Measurements from ENCODE around the gene RERE.
A peak's percentile ranks its signal among the peaks of the same experiment; 100 is the strongest.

RERE gene

DNA sequence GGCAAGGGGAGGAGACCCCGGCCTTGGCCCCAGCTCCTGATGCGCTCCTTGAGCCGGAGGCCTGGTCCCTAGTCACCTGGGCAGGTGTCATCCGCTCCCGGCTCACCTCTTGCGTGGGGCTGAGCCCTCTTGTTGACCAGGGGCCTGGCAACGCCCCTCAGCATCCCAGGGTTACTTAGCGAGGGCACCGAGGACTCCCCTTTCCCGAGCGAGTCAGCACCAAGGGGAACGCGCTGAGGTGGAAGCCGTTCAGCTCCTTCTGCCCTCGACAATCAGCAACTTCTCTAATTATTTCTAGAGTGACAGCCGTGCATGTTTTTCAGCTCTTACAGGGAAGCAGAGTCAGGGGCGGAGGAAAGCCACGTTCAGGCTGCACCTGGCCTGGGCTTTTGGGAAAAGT lies 499.0 kb downstream of the RERE start:
- in situ Hi-C loops (cut with HindIII; ENCODE audit: low sequenced_read_pairs): no loop called here
- peak overlapping the region; percentile 56 for H3K4me3 ChIP-seq (ENCODE audit: low read depth, low read length)
- DNase-seq (ENCODE audit: low read depth): no peak
- TF ChIP-seq, protein P1, sequence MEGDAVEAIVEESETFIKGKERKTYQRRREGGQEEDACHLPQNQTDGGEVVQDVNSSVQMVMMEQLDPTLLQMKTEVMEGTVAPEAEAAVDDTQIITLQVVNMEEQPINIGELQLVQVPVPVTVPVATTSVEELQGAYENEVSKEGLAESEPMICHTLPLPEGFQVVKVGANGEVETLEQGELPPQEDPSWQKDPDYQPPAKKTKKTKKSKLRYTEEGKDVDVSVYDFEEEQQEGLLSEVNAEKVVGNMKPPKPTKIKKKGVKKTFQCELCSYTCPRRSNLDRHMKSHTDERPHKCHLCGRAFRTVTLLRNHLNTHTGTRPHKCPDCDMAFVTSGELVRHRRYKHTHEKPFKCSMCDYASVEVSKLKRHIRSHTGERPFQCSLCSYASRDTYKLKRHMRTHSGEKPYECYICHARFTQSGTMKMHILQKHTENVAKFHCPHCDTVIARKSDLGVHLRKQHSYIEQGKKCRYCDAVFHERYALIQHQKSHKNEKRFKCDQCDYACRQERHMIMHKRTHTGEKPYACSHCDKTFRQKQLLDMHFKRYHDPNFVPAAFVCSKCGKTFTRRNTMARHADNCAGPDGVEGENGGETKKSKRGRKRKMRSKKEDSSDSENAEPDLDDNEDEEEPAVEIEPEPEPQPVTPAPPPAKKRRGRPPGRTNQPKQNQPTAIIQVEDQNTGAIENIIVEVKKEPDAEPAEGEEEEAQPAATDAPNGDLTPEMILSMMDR (IDR thresholded peaks at IDR 0.05; ENCODE audit: low read depth, low read length, missing control alignments): no peak

DNA sequence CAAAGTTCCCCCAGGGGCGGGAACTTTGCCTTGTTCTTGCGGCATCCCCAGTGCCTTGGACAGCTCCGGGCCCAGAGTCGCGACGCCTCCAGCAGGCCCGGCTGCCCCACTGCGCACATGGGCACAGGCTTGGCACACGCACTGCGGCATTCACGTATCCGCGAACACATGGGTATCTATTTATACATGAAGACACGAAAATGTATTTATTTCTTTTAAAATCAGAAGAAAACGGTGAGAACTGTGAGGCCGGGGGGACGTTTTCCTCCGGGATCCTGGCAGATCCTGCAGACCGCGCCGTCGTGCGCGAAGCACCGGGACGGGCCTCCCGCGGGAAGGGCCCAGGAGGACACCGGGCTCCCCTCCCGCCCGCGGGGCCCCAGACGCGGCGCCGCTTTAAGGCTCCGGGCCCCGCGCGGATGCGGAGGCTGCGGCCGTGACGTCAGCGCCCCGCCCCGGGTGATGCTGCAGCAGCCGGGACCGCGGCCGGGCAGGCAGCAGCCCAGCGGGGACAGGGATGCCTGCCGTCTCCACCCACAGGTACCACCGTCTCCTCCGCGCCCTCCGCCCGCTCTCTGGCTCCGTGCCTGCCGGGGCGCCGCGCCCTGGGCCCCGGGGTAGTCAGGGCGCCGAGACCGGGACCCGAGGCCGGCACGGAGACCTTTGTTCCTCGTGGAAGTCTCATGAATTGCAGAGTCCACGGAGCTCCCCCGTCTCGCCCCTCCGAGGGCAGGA lies 499.6 kb downstream of the RERE start, which contains the start of gene SLC45A1:
SLC45A1 (plus strand) TSS at position 468 of the 735 bp plus-strand sequence. CDS start 6,216 bp downstream, outside the sequence.
- TF ChIP-seq, protein P1 (IDR thresholded peaks at IDR 0.05; ENCODE audit: low read depth, low read length, missing control alignments): no peak
- DNase-seq (ENCODE audit: low read depth): no peak
- peak within 1 kb of the TSS; percentile 56 for H3K4me3 ChIP-seq (ENCODE audit: low read depth, low read length)
- in situ Hi-C loops (cut with HindIII; ENCODE audit: low sequenced_read_pairs): no loop called here

DNA sequence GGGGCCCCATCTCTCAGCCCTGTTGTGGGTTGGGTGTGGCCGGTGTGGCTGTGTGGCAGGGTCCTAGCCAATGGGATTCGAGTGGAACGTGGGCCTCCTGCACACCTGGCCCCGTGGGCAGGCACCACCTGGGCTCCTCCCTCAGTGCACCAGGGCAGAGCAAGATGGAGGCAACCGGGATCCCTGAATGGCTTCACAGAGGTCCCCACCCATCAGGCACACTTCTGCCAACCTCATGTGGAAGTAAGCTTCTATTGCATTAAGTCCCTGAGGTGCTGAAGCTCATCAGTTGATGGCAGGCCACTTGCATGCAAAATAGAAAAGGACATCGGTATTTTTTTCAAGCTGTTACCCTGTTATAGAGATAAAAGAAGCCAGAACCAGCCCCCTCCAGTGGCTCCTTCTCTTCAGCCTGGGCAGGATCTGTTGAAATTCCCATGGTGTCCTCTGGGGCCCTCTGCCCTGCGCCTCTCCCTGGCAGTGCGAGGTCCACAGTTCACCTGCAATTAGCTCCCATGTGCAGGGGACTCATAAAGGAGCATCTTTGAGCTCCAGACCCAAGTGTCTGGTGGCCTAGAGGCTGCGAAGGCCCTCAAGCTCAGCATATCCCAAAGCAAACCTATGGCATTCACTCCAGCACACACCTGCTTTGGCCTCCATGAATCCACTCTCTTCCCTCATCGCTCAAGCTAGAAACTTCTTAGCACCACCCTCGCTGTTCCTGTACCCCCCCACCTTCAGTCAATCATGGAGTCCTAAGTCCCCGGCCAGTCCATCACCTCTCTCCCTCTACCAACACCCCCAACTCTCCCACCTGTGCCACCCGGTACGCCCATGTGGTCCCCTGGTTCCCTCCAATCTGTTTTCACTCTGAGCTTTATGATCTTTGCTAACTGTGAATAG lies 501.6 kb downstream of the RERE start:
- in situ Hi-C loops (cut with HindIII; ENCODE audit: low sequenced_read_pairs): no loop called here
- no peak overlapping the region for H3K4me3 ChIP-seq (ENCODE audit: low read depth, low read length)
- no peak for DNase-seq (ENCODE audit: low read depth)
- TF ChIP-seq, protein P1 (IDR thresholded peaks at IDR 0.05; ENCODE audit: low read depth, low read length, missing control alignments): peak; percentile 42

DNA sequence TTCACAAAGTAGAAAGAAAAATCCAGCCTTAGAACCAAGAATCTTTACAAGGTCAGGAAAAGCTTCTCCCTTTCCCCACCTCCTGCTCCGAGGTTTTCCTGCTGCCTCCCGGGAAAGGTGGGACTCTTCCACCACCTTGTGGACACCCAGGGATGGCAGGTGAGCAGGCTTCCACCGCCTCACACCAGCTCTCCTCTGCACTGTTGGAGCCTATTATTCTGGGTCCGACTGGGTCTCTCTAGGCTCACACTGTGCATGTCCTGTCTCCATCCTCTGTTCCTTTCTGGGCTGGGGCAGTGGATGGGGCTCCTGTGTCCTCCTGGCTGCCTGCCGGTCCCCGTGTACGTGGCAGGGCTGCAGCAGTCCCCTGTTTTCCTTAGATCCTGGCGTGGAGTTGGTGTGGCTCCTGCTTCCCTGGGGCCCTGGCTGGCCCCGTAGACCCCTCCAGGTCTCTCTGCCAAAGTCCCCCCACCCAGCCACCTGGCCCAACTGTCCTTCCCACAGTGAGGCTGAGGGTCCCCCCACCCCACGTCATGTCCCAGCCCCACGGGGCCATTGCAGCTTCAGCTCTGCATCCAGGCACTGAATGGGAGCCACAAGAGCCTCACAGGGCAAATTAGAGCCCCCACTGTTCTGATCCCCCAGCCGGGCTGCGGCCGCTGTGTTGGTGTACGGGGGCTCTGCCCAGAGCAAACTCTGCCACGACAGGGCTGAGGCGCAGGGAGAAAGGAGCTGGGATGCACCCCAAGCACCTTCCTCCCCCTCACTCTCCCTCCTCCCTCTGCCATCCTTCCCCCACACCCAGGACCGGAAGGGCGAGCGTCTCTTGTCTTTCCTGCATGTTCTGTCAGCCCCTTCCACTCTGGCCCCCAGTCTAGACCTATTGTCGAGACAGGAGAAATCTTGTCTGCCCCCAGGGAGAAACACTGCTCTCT lies 502.8 kb downstream of the RERE start:
- in situ Hi-C loops (cut with HindIII; ENCODE audit: low sequenced_read_pairs): no loop called here
- TF ChIP-seq, protein P1 (IDR thresholded peaks at IDR 0.05; ENCODE audit: low read depth, low read length, missing control alignments): peak; percentile 93
- no peak overlapping the region for H3K4me3 ChIP-seq (ENCODE audit: low read depth, low read length)
- DNase-seq (ENCODE audit: low read depth): peak; percentile 70

DNA sequence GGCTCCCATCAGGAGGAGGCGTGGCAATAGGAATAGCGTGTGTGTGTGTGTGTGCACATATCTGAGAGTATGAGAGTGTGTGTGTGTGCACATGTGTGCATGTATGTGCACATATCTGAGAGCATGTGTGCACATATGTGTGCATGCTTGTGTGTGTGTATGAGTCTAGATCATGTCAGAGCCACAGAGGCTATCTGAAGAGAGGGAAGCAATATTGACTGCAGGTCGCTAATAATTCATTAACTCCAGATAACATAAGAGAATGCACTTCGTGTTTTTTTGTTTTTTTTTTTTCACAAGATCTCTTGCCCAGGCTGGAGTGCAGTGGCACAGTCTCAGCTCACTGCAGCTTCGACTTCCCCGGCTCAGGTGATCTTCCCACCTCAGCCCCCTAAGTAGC lies 504.2 kb downstream of the RERE start:
- H3K4me3 ChIP-seq (ENCODE audit: low read depth, low read length): no peak overlapping the region
- no peak for DNase-seq (ENCODE audit: low read depth)
- TF ChIP-seq, protein P1 (IDR thresholded peaks at IDR 0.05; ENCODE audit: low read depth, low read length, missing control alignments): no peak
- in situ Hi-C loops (cut with HindIII; ENCODE audit: low sequenced_read_pairs): no loop called here
